ENCODE data around the gene DPYSL5. TPM values are rescaled to one million over a fixed set of nuclear protein-coding genes. Genes with fewer than 3 reads are reported as not detected.

DPYSL5 gene
- total RNA-seq, 1 donor from 2014 or later, result 2.9 TPM

GRCh38 chr2:26945991-26946750 lies 98.2 kb downstream of the DPYSL5 start:
- FAIRE-seq, result no peak
- H3K27me3 ChIP-seq (ENCODE audit: insufficient read depth, low read length), result peaks cover 12% of the 10 kb centered on the region

GRCh38 chr2:26946841-26947784 lies 99.2 kb downstream of the DPYSL5 start:
- no peak overlapping the region for H3K9ac ChIP-seq (ENCODE audit: low read length)
- H3K9me3 ChIP-seq (ENCODE audit: insufficient read depth, low read depth, low read length), result no peaks in the 10 kb centered on the region
- Mint-ChIP-seq H3K9me3 (ENCODE audit: unreplicated experiment) (no peaks in the 10 kb centered on the region), H3K4me3 (ENCODE audit: unreplicated experiment) (no peak overlapping the region), H3K36me3 (ENCODE audit: low read depth, unreplicated experiment) (no peaks in the 10 kb centered on the region), H3K27me3 (ENCODE audit: low read depth, unreplicated experiment) (peaks cover 53% of the 10 kb centered on the region), H3K4me1 (ENCODE audit: low read depth, unreplicated experiment) (peaks cover 13% of the 10 kb centered on the region), H3K27ac (ENCODE audit: unreplicated experiment) (no peak overlapping the region)
- no peaks in the 10 kb centered on the region for H3K36me3 ChIP-seq (ENCODE audit: insufficient read depth, low read length)
- H3K4me2 ChIP-seq (ENCODE audit: low read length), result peak overlapping the region; percentile 15
- peaks cover 12% of the 10 kb centered on the region for H3K27me3 ChIP-seq (ENCODE audit: insufficient read depth, low read length)
- no peak overlapping the region for H3K27ac ChIP-seq (ENCODE audit: low read depth, low read length)
- no peaks in the 10 kb centered on the region for H3K79me2 ChIP-seq (ENCODE audit: insufficient read depth, low read length)
- H3K4me3 ChIP-seq (ENCODE audit: insufficient read depth, low read depth, low read length), result no peak overlapping the region
- FAIRE-seq, result no peak
- TF ChIP-seq CTCF (IDR thresholded peaks at IDR 0.05; ENCODE audit: insufficient read depth, low read depth, low read length) (no peak), EZH2 (IDR thresholded peaks at IDR 0.05; ENCODE audit: insufficient read depth, low read length) (no peak)
- H4K20me1 ChIP-seq (ENCODE audit: insufficient read depth, low read length), result no peaks in the 10 kb centered on the region
- DNase-seq (ENCODE audit: low read depth), result peak; percentile 19
- peaks cover 4% of the 10 kb centered on the region for H3K4me1 ChIP-seq (ENCODE audit: insufficient read depth, low read length)
- no peak overlapping the region for H2AFZ ChIP-seq (ENCODE audit: low read depth, low read length)

More at GRCh38 chr2:26945991-26946750, 98.2 kb downstream of the DPYSL5 start:
- Mint-ChIP-seq H3K27ac (ENCODE audit: unreplicated experiment) (no peak overlapping the region), H3K4me1 (ENCODE audit: low read depth, unreplicated experiment) (peaks cover 13% of the 10 kb centered on the region), H3K36me3 (ENCODE audit: low read depth, unreplicated experiment) (no peaks in the 10 kb centered on the region), H3K9me3 (ENCODE audit: unreplicated experiment) (no peaks in the 10 kb centered on the region), H3K27me3 (ENCODE audit: low read depth, unreplicated experiment) (peaks cover 49% of the 10 kb centered on the region), H3K4me3 (ENCODE audit: unreplicated experiment) (no peak overlapping the region)
- H3K9ac ChIP-seq (ENCODE audit: low read length), result no peak overlapping the region
- H3K27ac ChIP-seq (ENCODE audit: low read depth, low read length), result no peak overlapping the region
- H3K4me1 ChIP-seq (ENCODE audit: insufficient read depth, low read length), result peaks cover 4% of the 10 kb centered on the region
- DNase-seq (ENCODE audit: low read depth), result no peak
- H2AFZ ChIP-seq (ENCODE audit: low read depth, low read length), result no peak overlapping the region
- H3K79me2 ChIP-seq (ENCODE audit: insufficient read depth, low read length), result no peaks in the 10 kb centered on the region
- no peak overlapping the region for H3K4me3 ChIP-seq (ENCODE audit: insufficient read depth, low read depth, low read length)
- no peaks in the 10 kb centered on the region for H3K36me3 ChIP-seq (ENCODE audit: insufficient read depth, low read length)
- no peak overlapping the region for H3K4me2 ChIP-seq (ENCODE audit: low read length)
- no peak for TF ChIP-seq CTCF (IDR thresholded peaks at IDR 0.05; ENCODE audit: insufficient read depth, low read depth, low read length)
- no peak for TF ChIP-seq EZH2 (IDR thresholded peaks at IDR 0.05; ENCODE audit: insufficient read depth, low read length)
- H3K9me3 ChIP-seq (ENCODE audit: insufficient read depth, low read depth, low read length), result no peaks in the 10 kb centered on the region
- no peaks in the 10 kb centered on the region for H4K20me1 ChIP-seq (ENCODE audit: insufficient read depth, low read length)

Data from astrocyte (in vitro differentiated cells and primary cell).